MG63 (cell line): ENCODE data around the gene EIF4E3. TPM values are rescaled to one million over a fixed set of nuclear protein-coding genes. Genes with fewer than 3 reads are reported as not detected.

Source experiments
- DNase-seq: peaks from one replicate; pipeline ENCODE4 v3.0.0-alpha.2; 2020
- H3K27me3 ChIP-seq: fragments of 250-450 bp; sonication (Bioruptor Pico); 2 replicates; pipeline ENCODE4 v1.5.1; 2020; ENCODE audit warnings: mild to moderate bottlenecking, moderate library complexity
- H3K36me3 ChIP-seq: fragments of 250-450 bp; sonication (Bioruptor Pico); 2 replicates; pipeline ENCODE4 v1.5.1; 2020; ENCODE audit warnings: mild to moderate bottlenecking, moderate library complexity
- H3K4me3 ChIP-seq: fragments of 250-450 bp; sonication (Bioruptor Pico); 2 replicates; pipeline ENCODE4 v1.5.1; 2020; ENCODE audit warnings: mild to moderate bottlenecking, moderate library complexity
- H3K9me3 ChIP-seq: fragments of 250-450 bp; sonication (Bioruptor Pico); 2 replicates; pipeline ENCODE4 v1.5.1; 2020; ENCODE audit warnings: mild to moderate bottlenecking, moderate library complexity
- total RNA-seq: library from RNA; depleted of rRNA; stranded (reverse); fragments of >200 nt; shearing (Covaris generic); gene quantifications from 2 replicates; pipeline ENCODE4 v1.2.3, GENCODE V29; 2014; ENCODE audit warnings: low replicate concordance

EIF4E3 gene
- total RNA-seq, 1 experiment from 2014 or later = 2.9 TPM

- Histone ChIP-seq H3K4me3 (no peak overlapping the region), H3K9me3 (no peaks in the 10 kb centered on the region)
- DNase-seq = no peak
Observed at GRCh38 chr3:71703797-71704196, 21.4 kb downstream of the EIF4E3 start.

GRCh38 chr3:71702131-71703024 is 22.8 kb downstream of the EIF4E3 start:
- H3K4me3 ChIP-seq = no peak overlapping the region
- no peak for DNase-seq
- no peaks in the 10 kb centered on the region for H3K27me3 ChIP-seq
- H3K9me3 ChIP-seq = no peaks in the 10 kb centered on the region
- H3K36me3 ChIP-seq = no peaks in the 10 kb centered on the region

More at GRCh38 chr3:71703797-71704196, 21.4 kb downstream of the EIF4E3 start:
- Histone ChIP-seq H3K27me3 (no peaks in the 10 kb centered on the region), H3K36me3 (no peaks in the 10 kb centered on the region)

GRCh38 chr3:71701251-71701762 is 23.9 kb downstream of the EIF4E3 start:
- Histone ChIP-seq H3K9me3 (no peaks in the 10 kb centered on the region), H3K36me3 (no peaks in the 10 kb centered on the region), H3K4me3 (no peak overlapping the region), H3K27me3 (no peaks in the 10 kb centered on the region)
- DNase-seq = no peak

- Histone ChIP-seq H3K9me3 (no peaks in the 10 kb centered on the region), H3K36me3 (no peaks in the 10 kb centered on the region), H3K4me3 (no peak overlapping the region), H3K27me3 (no peaks in the 10 kb centered on the region)
- no peak for DNase-seq
Observed at GRCh38 chr3:71695000-71695482, 30.2 kb downstream of the EIF4E3 start.

GRCh38 chr3:71694358-71694999 is 30.7 kb downstream of the EIF4E3 start:
- Histone ChIP-seq H3K9me3 (no peaks in the 10 kb centered on the region), H3K36me3 (no peaks in the 10 kb centered on the region), H3K4me3 (no peak overlapping the region), H3K27me3 (no peaks in the 10 kb centered on the region)
- peak; percentile 66 for DNase-seq

GRCh38 chr3:71693641-71694040 is 31.6 kb downstream of the EIF4E3 start:
- Histone ChIP-seq H3K4me3 (no peak overlapping the region), H3K27me3 (no peaks in the 10 kb centered on the region), H3K36me3 (no peaks in the 10 kb centered on the region), H3K9me3 (no peaks in the 10 kb centered on the region)
- DNase-seq = no peak

GRCh38 chr3:71692139-71692538 is 33.1 kb downstream of the EIF4E3 start:
- no peak for DNase-seq
- no peaks in the 10 kb centered on the region for H3K27me3 ChIP-seq
- no peaks in the 10 kb centered on the region for H3K36me3 ChIP-seq
- H3K9me3 ChIP-seq = no peaks in the 10 kb centered on the region
- no peak overlapping the region for H3K4me3 ChIP-seq

GRCh38 chr3:71690341-71690841 is 34.8 kb downstream of the EIF4E3 start:
- no peaks in the 10 kb centered on the region for H3K27me3 ChIP-seq
- H3K4me3 ChIP-seq = no peak overlapping the region
- no peaks in the 10 kb centered on the region for H3K36me3 ChIP-seq
- H3K9me3 ChIP-seq = no peaks in the 10 kb centered on the region
- DNase-seq = peak; percentile 49

GRCh38 chr3:71689291-71689690 is 35.9 kb downstream of the EIF4E3 start:
- H3K27me3 ChIP-seq = no peaks in the 10 kb centered on the region
- no peak overlapping the region for H3K4me3 ChIP-seq
- no peaks in the 10 kb centered on the region for H3K9me3 ChIP-seq

GRCh38 chr3:71688121-71688520 is 37.1 kb downstream of the EIF4E3 start:
- DNase-seq = no peak
- Histone ChIP-seq H3K9me3 (no peaks in the 10 kb centered on the region), H3K27me3 (no peaks in the 10 kb centered on the region), H3K36me3 (no peaks in the 10 kb centered on the region), H3K4me3 (no peak overlapping the region)

More at GRCh38 chr3:71689291-71689690, 35.9 kb downstream of the EIF4E3 start:
- H3K36me3 ChIP-seq = no peaks in the 10 kb centered on the region
- no peak for DNase-seq

GRCh38 chr3:71685686-71686085 is 39.5 kb downstream of the EIF4E3 start:
- H3K27me3 ChIP-seq = no peaks in the 10 kb centered on the region
- no peak overlapping the region for H3K4me3 ChIP-seq
- H3K9me3 ChIP-seq = no peaks in the 10 kb centered on the region
- no peaks in the 10 kb centered on the region for H3K36me3 ChIP-seq
- DNase-seq = no peak

GRCh38 chr3:71684757-71685386 is 40.3 kb downstream of the EIF4E3 start:
- no peaks in the 10 kb centered on the region for H3K9me3 ChIP-seq
- no peaks in the 10 kb centered on the region for H3K36me3 ChIP-seq
- no peaks in the 10 kb centered on the region for H3K27me3 ChIP-seq
- H3K4me3 ChIP-seq = no peak overlapping the region
- DNase-seq = peak; percentile 65

- no peaks in the 10 kb centered on the region for H3K27me3 ChIP-seq
- H3K4me3 ChIP-seq = no peak overlapping the region
- DNase-seq = no peak
- H3K9me3 ChIP-seq = no peaks in the 10 kb centered on the region
- H3K36me3 ChIP-seq = no peaks in the 10 kb centered on the region
Observed at GRCh38 chr3:71684046-71684756, 41.0 kb downstream of the EIF4E3 start.

GRCh38 chr3:71681224-71681668 is 44.0 kb downstream of the EIF4E3 start:
- H3K36me3 ChIP-seq = no peaks in the 10 kb centered on the region
- no peaks in the 10 kb centered on the region for H3K27me3 ChIP-seq
- no peaks in the 10 kb centered on the region for H3K9me3 ChIP-seq
- no peak overlapping the region for H3K4me3 ChIP-seq
- DNase-seq = peak; percentile 63

- Histone ChIP-seq H3K9me3 (no peaks in the 10 kb centered on the region), H3K36me3 (no peaks in the 10 kb centered on the region), H3K27me3 (no peaks in the 10 kb centered on the region), H3K4me3 (no peak overlapping the region)
- peak; percentile 9 for DNase-seq
Observed at GRCh38 chr3:71680603-71681002, 44.6 kb downstream of the EIF4E3 start.

GRCh38 chr3:71676931-71677330 is 48.3 kb downstream of the EIF4E3 start:
- no peak overlapping the region for H3K4me3 ChIP-seq
- H3K27me3 ChIP-seq = no peaks in the 10 kb centered on the region
- no peaks in the 10 kb centered on the region for H3K36me3 ChIP-seq
- H3K9me3 ChIP-seq = no peaks in the 10 kb centered on the region
- no peak for DNase-seq
